PC-3 (cell line): Measurements from ENCODE around the gene RDM1. TPM values are rescaled to one million over a fixed set of nuclear protein-coding genes. Genes with fewer than 3 reads are reported as not detected.

Experiments used
- ATAC-seq: fragments of 200-7000 bp; cut with Tn5 transposase; 2 replicates; pipeline ENCODE4 v1.9.1; 2020; ENCODE audit warnings: mild to moderate bottlenecking, moderate library complexity
- BruUV-seq: library from RNA; stranded (reverse); fragments of 400-500 nt; replicated peaks from 2 replicates; lab custom pipeline; 2021; lab: Mats Ljungman, UMichigan
- CTCF ChIA-PET: fragments of 300-600 bp; sonication (Branson Sonifier 250); formaldehyde crosslinking; loops from one replicate; lab custom pipeline; 2022; ENCODE audit warnings: antibody characterized with exemption; lab: Charles Lee
- POLR2A ChIA-PET: fragments of 300-600 bp; sonication (Branson Sonifier 250); formaldehyde crosslinking; loops from one replicate; lab custom pipeline; 2022; ENCODE audit warnings: antibody characterized with exemption; ENCODE audit not compliant: unreplicated experiment; lab: Charles Lee
- DNase-seq: peaks from one replicate; pipeline ENCODE4 v3.0.0-alpha.2; 2015
- H2AFZ ChIP-seq: fragments of 300-600 bp; sonication (generic); 2 replicates; pipeline ENCODE4 v1.6.0; 2016; ENCODE audit warnings: antibody characterized with exemption, low read length
- H3F3A ChIP-seq: fragments of 300-600 bp; sonication (generic); one replicate; pipeline ENCODE4 v1.6.0; 2017; ENCODE audit warnings: antibody characterized with exemption, low read length, control low read depth, mild to moderate bottlenecking; ENCODE audit not compliant: unreplicated experiment
- H3K27ac ChIP-seq: fragments of 300-600 bp; sonication (generic); 2 replicates; pipeline ENCODE4 v1.5.1; 2016; ENCODE audit warnings: mild to moderate bottlenecking, low read length
- H3K27me3 ChIP-seq: fragments of 300-600 bp; sonication (generic); 2 replicates; pipeline ENCODE4 v1.6.1; 2016; ENCODE audit warnings: low read length, mixed read lengths
- H3K36me3 ChIP-seq: fragments of 300-600 bp; sonication (generic); 2 replicates; pipeline ENCODE4 v1.6.1; 2016; ENCODE audit warnings: low read depth, mixed run types, low read length, mixed read lengths
- H3K4me1 ChIP-seq: fragments of 300-600 bp; sonication (generic); 2 replicates; pipeline ENCODE4 v1.5.1; 2016; ENCODE audit warnings: low read length; ENCODE audit not compliant: insufficient read depth
- H3K4me2 ChIP-seq: fragments of 300-600 bp; sonication (generic); 2 replicates; pipeline ENCODE4 v1.6.0; 2016; ENCODE audit warnings: low read length
- H3K4me3 ChIP-seq: fragments of 300-600 bp; sonication (generic); 2 replicates; pipeline ENCODE4 v1.5.1; 2016; ENCODE audit warnings: mild to moderate bottlenecking, low read length, mixed read lengths
- H3K79me2 ChIP-seq: fragments of 300-600 bp; sonication (generic); 2 replicates; pipeline ENCODE4 v1.6.1; 2017; ENCODE audit warnings: low read length, mixed read lengths
- H3K9ac ChIP-seq: fragments of 300-600 bp; sonication (generic); 2 replicates; pipeline ENCODE4 v1.6.0; 2016; ENCODE audit warnings: mild to moderate bottlenecking, low read length
- H3K9me2 ChIP-seq: fragments of 300-600 bp; sonication (generic); replicated peaks from 2 replicates; pipeline ENCODE4 v1.6.1; 2016; ENCODE audit warnings: mixed run types, low read length, mixed read lengths
- H3K9me3 ChIP-seq: fragments of 300-600 bp; sonication (generic); 2 replicates; pipeline ENCODE4 v1.6.1; 2016; ENCODE audit warnings: low read length, mixed read lengths
- H4K20me1 ChIP-seq: fragments of 300-600 bp; sonication (generic); 2 replicates; pipeline ENCODE4 v1.6.1; 2016; ENCODE audit warnings: low read length, mixed read lengths
- EZH2 ChIP-seq: fragments of 300-600 bp; sonication (generic); IDR thresholded peaks from one replicate; pipeline ENCODE4 v1.6.1; 2017; ENCODE audit warnings: antibody characterized with exemption, mild to moderate bottlenecking, low read length; ENCODE audit not compliant: unreplicated experiment
- EZH2phosphoT487 ChIP-seq: fragments of 300-600 bp; sonication (generic); IDR thresholded peaks from 2 replicates; pipeline ENCODE4 v1.6.1; 2018; ENCODE audit warnings: mild to moderate bottlenecking, antibody characterized with exemption, low read length, borderline replicate concordance
- intact Hi-C: fragments of 100-400 bp; cut with micrococcal nuclease; formaldehyde crosslinking; loops from 2 replicates; pipeline ENCODE4 v1.9.0; 2023
- total RNA-seq: library from RNA; depleted of rRNA; stranded (reverse); fragments of >200 nt; gene quantifications from 2 replicates; pipeline ENCODE4 v1.2.3, GENCODE V29; 2014; rRNA removed
- TF ChIP-seq, protein P1 (sequence below): fragments of 300-600 bp; sonication (generic); conservative IDR thresholded peaks from 2 replicates; pipeline ENCODE4 v1.5.1; 2017; ENCODE audit warnings: antibody characterized with exemption, low read depth, mild to moderate bottlenecking, low read length

RDM1 gene
- total RNA-seq, 1 experiment from 2014 or later, result 2.0 TPM

DNA sequence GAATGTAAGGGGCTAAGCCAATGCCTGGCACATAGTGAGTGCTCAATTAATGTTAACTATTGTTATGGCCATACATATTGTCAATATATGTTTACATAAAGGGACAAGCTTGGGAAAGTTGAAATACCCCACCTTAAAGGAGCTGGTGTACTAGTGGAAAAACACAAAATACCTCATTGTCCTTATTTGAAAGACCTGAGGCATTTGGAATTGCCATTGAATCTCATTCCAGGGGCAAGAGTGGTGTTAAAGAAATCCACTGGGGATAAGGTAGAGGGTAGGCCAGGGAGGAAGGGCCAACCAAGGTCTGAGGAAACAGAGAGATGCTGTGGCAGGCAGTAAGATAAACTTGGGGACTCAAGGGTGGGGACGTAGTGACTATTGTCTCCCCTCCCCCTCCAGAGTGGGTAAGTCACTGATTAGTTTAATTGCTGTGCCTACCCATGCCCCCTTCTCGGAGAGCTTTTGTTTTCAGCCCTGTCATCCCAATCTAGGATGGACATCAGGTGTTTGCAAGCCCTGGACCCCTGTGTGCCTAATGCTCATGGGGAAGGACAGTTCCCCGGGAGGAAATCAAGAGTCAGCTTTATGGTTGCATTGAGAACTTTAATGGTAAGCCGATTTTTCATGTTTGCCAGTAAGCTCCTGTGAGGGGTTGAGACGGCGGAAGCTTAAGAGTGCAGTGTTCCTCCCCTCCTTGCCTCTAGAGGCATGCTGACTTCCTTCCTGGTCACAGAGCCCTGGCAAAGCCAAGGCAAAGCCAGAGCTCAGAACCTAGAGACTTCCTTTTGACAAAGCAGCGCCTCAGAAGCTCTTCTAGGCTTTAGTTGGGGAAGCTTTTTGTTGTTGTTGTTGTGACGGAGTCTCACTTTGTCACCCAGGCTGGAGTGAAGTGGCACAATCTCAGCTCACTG is 59.4 kb downstream of the RDM1 start:
- CTCF ChIA-PET, result no interaction called here
- H3K27me3 ChIP-seq, result no peaks in the 10 kb centered on the region
- TF ChIP-seq, protein P1, sequence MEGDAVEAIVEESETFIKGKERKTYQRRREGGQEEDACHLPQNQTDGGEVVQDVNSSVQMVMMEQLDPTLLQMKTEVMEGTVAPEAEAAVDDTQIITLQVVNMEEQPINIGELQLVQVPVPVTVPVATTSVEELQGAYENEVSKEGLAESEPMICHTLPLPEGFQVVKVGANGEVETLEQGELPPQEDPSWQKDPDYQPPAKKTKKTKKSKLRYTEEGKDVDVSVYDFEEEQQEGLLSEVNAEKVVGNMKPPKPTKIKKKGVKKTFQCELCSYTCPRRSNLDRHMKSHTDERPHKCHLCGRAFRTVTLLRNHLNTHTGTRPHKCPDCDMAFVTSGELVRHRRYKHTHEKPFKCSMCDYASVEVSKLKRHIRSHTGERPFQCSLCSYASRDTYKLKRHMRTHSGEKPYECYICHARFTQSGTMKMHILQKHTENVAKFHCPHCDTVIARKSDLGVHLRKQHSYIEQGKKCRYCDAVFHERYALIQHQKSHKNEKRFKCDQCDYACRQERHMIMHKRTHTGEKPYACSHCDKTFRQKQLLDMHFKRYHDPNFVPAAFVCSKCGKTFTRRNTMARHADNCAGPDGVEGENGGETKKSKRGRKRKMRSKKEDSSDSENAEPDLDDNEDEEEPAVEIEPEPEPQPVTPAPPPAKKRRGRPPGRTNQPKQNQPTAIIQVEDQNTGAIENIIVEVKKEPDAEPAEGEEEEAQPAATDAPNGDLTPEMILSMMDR, result no peak
- no peak for TF ChIP-seq EZH2phosphoT487
- TF ChIP-seq EZH2, result no peak
- no peak overlapping the region for H3K9ac ChIP-seq
- H4K20me1 ChIP-seq, result no peaks in the 10 kb centered on the region
- H3K36me3 ChIP-seq, result no peaks in the 10 kb centered on the region
- H3F3A ChIP-seq, result no peaks in the 10 kb centered on the region
- H3K79me2 ChIP-seq, result no peaks in the 10 kb centered on the region
- H3K27ac ChIP-seq, result no peak overlapping the region
- intact Hi-C loops, result no loop called here
- H3K9me2 ChIP-seq, result no peaks in the 10 kb centered on the region
- POLR2A ChIA-PET, result no interaction called here
- H3K9me3 ChIP-seq, result no peaks in the 10 kb centered on the region
- no peak overlapping the region for H2AFZ ChIP-seq
- H3K4me2 ChIP-seq, result no peak overlapping the region
- ATAC-seq (no peak), DNase-seq (no peak)
- no peaks in the 10 kb centered on the region for H3K4me1 ChIP-seq
- BruUV-seq, result no TSS peak
- no peak overlapping the region for H3K4me3 ChIP-seq

DNA sequence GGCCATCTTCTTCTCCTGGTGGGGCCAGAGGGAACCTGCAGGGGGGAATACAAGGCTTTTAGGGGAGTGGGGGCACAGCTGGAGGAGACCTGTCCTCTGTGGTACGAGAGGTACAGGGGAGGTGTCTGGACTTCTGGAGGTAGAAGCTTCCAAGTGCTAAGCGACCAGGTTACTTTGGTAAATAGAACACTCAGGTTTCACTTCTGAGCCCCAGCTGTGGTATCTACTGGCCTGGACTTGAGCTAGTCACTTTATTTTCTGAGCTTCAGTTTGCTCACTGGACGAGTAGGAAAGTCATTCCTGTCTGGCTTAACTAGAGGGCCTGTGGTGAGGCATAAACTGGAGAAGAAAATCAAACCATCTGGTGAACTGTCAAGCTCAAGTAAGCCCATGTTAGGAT is 61.8 kb downstream of the RDM1 start, which contains the start of gene HEATR9:
Gene HEATR9 (minus strand): TSS at position 155 of the 400 bp plus-strand sequence. CDS start 149 bp downstream, at position 6.
- TF ChIP-seq, protein P1, result no peak
- TF ChIP-seq EZH2 (no peak), EZH2phosphoT487 (no peak)
- no TSS peak for BruUV-seq
- intact Hi-C loops, result no loop called here
- Histone ChIP-seq H3K9me3 (no peaks in the 10 kb centered on the region), H3K4me2 (no peak within 1 kb of the TSS), H3K27me3 (no peaks in the 10 kb centered on the region), H2AFZ (no peak within 1 kb of the TSS), H3K27ac (no peak within 1 kb of the TSS), H3K79me2 (no peaks in the 10 kb centered on the region), H3K4me1 (peaks cover 5% of the 10 kb centered on the region; the same call in 1 of the 2 replicates), H4K20me1 (no peaks in the 10 kb centered on the region), H3K4me3 (no peak within 1 kb of the TSS), H3K9ac (no peak within 1 kb of the TSS), H3K9me2 (no peaks in the 10 kb centered on the region), H3F3A (no peaks in the 10 kb centered on the region), H3K36me3 (no peaks in the 10 kb centered on the region)
- ChIA-PET CTCF (no interaction called here), POLR2A (no interaction called here)
- DNase-seq, result no peak
- no peak for ATAC-seq

Other genes with a start within 250 kb of the RDM1 start
- 0.52 and 0.77 TPM in 2 replicates for gene RASL10B, start 199.1 kb downstream of the RDM1 start, total RNA-seq
- not detected in 2 replicates for gene GAS2L2, start 177.5 kb downstream of the RDM1 start, total RNA-seq
- not detected in 2 replicates for gene C17orf50, start 169.9 kb downstream of the RDM1 start, total RNA-seq
- 1.6 and 2.4 TPM in 2 replicates for gene MMP28, start 135.1 kb downstream of the RDM1 start, total RNA-seq
- gene TAF15, start 121.3 kb downstream of the RDM1 start, total RNA-seq, result 32.4 and 48.1 TPM in 2 replicates
- not detected in 2 replicates for gene HEATR9, start 61.9 kb downstream of the RDM1 start, total RNA-seq
- gene CCL5, start 50.4 kb downstream of the RDM1 start, total RNA-seq, result not detected in 2 replicates
- gene LYZL6, start 12.9 kb upstream of the RDM1 start, total RNA-seq, result not detected in 2 replicates
- not detected in 2 replicates for gene CCL16, start 50.7 kb upstream of the RDM1 start, total RNA-seq
- gene CCL14, start 56.0 kb upstream of the RDM1 start, total RNA-seq, result not detected in 2 replicates
- gene CCL15, start 70.8 kb upstream of the RDM1 start, total RNA-seq, result not detected in 2 replicates
- gene CCL23, start 87.2 kb upstream of the RDM1 start, total RNA-seq, result not detected in 2 replicates
- not detected in 2 replicates for gene CCL18, start 133.5 kb upstream of the RDM1 start, total RNA-seq
- gene CCL3, start 159.4 kb upstream of the RDM1 start, total RNA-seq, result not detected in 2 replicates
- not detected in 2 replicates for gene CCL4, start 173.1 kb upstream of the RDM1 start, total RNA-seq
- 1.4 and 4.3 TPM in 2 replicates for gene TBC1D3B, start 245.9 kb upstream of the RDM1 start, total RNA-seq